ENCODE data around the gene TMEM38B. TPM values are rescaled to one million over a fixed set of nuclear protein-coding genes. Genes with fewer than 3 reads are reported as not detected.
"Not testable (repeated sequence)": the region's sequence is repeated elsewhere in the genome, so short reads cannot be mapped to it uniquely, and the experiment has no call there.

The TMEM38B gene
- total RNA-seq, 1 donor from 2014 or later: 57.2 TPM

DNA sequence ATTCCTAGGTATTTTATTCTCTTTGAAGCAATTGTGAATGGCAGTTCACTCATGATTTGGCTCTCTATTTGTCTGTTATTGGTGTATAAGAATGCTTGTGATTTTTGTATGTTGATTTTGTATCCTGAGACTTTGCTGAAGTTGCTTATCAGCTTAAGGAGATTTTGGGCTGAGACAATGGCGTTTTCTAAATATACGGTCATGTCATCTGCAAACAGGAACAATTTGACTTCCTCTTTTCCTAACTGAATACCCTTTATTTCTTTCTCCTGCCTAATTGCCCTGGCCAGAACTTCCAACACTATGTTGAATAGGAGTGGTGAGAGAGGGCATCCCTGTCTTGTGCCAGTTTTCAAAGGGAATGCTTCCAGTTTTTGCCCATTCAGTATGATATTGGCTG, 92.5 kb downstream of the TMEM38B start:
- ATAC-seq; DNase-seq (ENCODE audit: missing footprints); intact Hi-C loops (cut with DNase I): not testable (repeated sequence)

DNA sequence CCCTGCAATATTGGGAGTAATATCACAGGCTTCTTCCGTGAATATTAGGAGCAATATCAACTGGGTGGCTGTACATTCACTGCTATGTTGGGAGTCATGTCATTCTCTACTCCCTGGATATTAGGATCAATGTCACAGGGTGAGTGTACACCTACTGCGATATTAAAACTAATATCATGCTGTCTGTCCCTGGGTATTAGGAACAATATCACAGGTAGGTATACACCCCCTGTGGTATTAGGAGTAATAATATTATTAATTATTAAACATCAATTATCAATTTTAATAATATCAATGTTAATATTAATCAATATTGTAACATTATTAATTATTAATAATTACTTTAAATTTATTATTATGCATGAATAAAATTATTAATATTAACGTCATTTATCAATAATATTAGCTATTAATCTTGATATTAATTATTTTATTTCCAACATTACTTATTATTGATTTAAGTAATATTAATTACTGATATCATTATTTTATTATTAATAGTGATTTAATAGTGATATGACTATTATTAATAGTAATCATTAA, 121.9 kb downstream of the TMEM38B start:
- DNase-seq (ENCODE audit: missing footprints) (no peak), ATAC-seq (no peak)
- intact Hi-C loops (cut with DNase I): no loop called here

DNA sequence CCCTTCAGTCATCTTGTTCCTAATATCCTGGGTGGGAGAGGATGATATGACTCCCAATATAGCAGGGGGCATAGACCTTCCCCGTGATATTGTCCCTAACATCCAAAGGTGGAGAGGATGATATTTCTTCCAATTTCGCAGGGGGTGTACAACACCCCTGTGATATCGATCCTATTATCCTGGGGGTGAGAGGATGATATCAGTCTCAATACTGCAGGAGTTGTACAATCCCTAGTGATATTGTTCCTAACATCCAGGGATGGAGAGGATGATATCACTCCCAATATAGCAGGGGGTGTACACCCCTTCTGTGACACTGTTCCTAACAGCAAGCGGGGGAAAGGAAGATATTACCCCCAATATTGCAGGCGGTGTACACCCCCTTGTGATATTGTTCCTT, 122.6 kb downstream of the TMEM38B start:
- ATAC-seq (no peak), DNase-seq (ENCODE audit: missing footprints) (no peak)
- intact Hi-C loops (cut with DNase I): no loop called here

DNA sequence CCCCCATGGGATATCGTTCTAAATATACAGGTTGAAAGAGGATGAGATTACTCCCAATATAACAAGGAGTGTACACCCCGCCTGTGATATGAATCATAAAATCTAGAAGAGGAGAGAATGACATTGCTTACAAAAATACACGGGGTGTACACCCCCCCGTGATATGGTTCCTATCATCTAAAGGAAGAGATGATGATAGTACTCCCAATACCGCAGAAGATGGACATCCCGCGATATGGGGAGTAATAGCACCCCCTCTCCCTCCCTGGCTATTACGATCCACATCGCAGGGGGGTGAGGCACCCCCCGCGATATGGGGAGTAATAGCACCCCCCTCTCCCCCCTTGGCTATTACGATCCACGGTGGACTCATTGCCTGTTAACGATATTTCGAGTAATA, 124.6 kb downstream of the TMEM38B start:
- ATAC-seq: no peak
- intact Hi-C loops (cut with DNase I): no loop called here
- DNase-seq (ENCODE audit: missing footprints): no peak

DNA sequence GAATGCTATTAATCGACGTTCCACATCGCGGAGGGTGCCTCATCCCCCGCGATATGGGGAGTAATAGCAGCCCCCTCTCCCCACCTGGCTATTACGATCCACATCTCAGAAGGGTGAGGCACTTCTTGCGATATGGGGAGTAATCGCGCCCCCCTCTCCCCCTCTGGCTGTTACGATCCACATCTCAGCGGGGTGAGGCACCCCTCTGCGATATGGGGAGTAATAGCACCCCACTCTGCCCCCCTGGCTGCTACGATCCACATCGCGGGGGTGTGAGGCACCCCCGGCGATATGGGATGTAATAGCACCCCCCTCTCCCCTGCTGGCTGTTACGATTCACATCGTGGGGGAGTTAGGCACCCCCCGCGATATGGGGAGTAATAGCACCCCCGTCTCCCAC, 128.5 kb downstream of the TMEM38B start:
- intact Hi-C loops (cut with DNase I): no loop called here
- ATAC-seq: no peak
- DNase-seq (ENCODE audit: missing footprints): no peak

Other genes with a start within 250 kb of the TMEM38B start
- 4.5 TPM for gene FSD1L, start 246.5 kb upstream of the TMEM38B start, total RNA-seq
- gene FKTN, start 136.4 kb upstream of the TMEM38B start, total RNA-seq: 6.5 TPM
- gene TAL2, start 32.1 kb upstream of the TMEM38B start, total RNA-seq: not detected